NT2/D1 (cell line): ENCODE measurements around the gene LSM14A.

Experiments
- SUZ12 ChIP-seq: IDR thresholded peaks from 2 replicates; pipeline ENCODE4 v1.6.1; 2011; ENCODE audit not compliant: insufficient read length, insufficient read depth; ENCODE audit errors: extremely low read depth
- YY1 ChIP-seq: IDR thresholded peaks from 2 replicates; pipeline ENCODE4 v1.6.1; 2011; ENCODE audit not compliant: insufficient read length, insufficient read depth
- ZNF274 ChIP-seq: IDR thresholded peaks from 2 replicates; pipeline ENCODE4 v1.6.1; 2011; ENCODE audit warnings: mild to moderate bottlenecking, low read depth, low read length

GRCh38 chr19:34154401-34154800 lies 17.9 kb upstream of the LSM14A start:
- TF ChIP-seq ZNF274 (no peak), YY1 (no peak), SUZ12 (no peak)
